ENCODE data around the gene ADCY2. TPM values are rescaled to one million over a fixed set of nuclear protein-coding genes. Genes with fewer than 3 reads are reported as not detected.

The ADCY2 gene
- total RNA-seq, 4 donors from 2014 or later, result 4.8 to 9.1 (median 5.7) TPM

DNA sequence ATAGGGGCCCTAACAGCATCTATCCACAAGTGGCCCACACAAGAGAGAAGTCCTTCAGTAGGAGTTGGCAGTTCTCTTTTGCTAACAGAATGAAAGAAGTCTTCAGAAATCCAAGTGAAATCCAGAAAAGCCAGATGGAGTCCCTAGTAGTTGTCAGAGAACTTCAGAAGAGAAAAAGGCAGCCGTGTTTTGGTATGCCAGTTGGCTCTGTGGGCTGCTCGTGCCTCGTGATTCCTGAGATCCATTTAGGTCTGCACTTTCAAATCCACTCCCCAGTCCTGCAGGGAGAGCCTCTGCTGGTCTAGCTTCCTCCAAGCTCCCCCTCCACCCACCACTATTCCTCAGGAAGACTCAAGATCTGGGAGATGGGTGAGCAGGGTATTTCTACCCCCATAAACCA is 386.0 kb downstream of the ADCY2 start:
- Histone ChIP-seq H3K4me1 (no peaks in the 10 kb centered on the region), H3K27me3 (no peaks in the 10 kb centered on the region), H3K9me3 (no peaks in the 10 kb centered on the region), H3K36me3 (no peaks in the 10 kb centered on the region), H3K4me3 (no peak overlapping the region), H3K27ac (replicated peaks in 1 of 4) (no peak overlapping the region)
- DNase-seq (ENCODE audit: extremely low spot score), result no peak
- intact Hi-C loops (cut with DNase I), result no loop called here
- WGBS, result 38% methylated on average over 3 of the region's 3 CpGs
- TF ChIP-seq, protein P1, sequence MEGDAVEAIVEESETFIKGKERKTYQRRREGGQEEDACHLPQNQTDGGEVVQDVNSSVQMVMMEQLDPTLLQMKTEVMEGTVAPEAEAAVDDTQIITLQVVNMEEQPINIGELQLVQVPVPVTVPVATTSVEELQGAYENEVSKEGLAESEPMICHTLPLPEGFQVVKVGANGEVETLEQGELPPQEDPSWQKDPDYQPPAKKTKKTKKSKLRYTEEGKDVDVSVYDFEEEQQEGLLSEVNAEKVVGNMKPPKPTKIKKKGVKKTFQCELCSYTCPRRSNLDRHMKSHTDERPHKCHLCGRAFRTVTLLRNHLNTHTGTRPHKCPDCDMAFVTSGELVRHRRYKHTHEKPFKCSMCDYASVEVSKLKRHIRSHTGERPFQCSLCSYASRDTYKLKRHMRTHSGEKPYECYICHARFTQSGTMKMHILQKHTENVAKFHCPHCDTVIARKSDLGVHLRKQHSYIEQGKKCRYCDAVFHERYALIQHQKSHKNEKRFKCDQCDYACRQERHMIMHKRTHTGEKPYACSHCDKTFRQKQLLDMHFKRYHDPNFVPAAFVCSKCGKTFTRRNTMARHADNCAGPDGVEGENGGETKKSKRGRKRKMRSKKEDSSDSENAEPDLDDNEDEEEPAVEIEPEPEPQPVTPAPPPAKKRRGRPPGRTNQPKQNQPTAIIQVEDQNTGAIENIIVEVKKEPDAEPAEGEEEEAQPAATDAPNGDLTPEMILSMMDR (IDR thresholded peaks at IDR 0.05), result no peak

DNA sequence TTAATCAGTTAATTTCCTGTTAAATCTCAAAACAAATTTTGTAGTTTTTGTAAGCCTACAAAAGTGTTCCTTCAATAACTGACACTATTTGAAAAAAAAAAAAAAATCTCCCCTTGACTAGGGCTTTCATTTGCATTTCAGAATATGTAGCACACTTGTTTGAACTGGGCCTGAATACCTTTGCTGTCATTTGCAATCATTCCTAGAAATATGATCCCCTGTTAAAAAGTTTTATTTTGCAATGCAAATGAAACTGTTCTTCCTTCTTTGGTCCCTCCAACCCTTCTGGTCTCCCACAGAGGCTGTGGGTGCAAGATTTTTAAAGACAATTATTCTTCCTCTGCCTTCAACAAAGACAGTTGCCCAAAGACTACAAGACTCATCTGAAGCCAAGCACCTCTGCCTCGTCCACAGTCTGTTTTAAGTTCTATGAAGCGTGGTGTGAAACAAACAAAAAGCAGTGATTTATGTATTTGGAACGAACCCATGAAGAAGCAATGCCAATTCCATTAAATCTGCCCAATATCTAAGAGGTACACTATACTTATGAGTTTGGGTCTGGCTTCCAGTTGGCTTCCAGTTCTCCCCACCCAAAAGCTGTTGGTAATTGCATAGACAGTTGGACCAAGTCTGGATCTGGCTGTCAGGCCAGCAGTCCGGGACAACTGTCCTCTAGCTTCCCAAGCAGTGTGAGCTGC is 388.9 kb downstream of the ADCY2 start:
- 55% methylated on average over 4 of the region's 4 CpGs for WGBS
- DNase-seq (ENCODE audit: extremely low spot score), result no peak
- H3K9me3 ChIP-seq, result no peaks in the 10 kb centered on the region
- TF ChIP-seq, protein P1 (IDR thresholded peaks at IDR 0.05), result no peak
- TF ChIP-seq EP300 (IDR thresholded peaks at IDR 0.05), result no peak
- no peak for TF ChIP-seq POLR2A (IDR thresholded peaks at IDR 0.05; ENCODE audit: low read depth)
- no peak for TF ChIP-seq POLR2AphosphoS5 (IDR thresholded peaks at IDR 0.05)
- intact Hi-C loops (cut with DNase I), result no loop called here
- H3K27me3 ChIP-seq, result no peaks in the 10 kb centered on the region
- H3K27ac ChIP-seq (replicated peaks in 1 of 4), result no peak overlapping the region
- no peak overlapping the region for H3K4me3 ChIP-seq
- H3K4me1 ChIP-seq, result no peaks in the 10 kb centered on the region
- no peaks in the 10 kb centered on the region for H3K36me3 ChIP-seq

DNA sequence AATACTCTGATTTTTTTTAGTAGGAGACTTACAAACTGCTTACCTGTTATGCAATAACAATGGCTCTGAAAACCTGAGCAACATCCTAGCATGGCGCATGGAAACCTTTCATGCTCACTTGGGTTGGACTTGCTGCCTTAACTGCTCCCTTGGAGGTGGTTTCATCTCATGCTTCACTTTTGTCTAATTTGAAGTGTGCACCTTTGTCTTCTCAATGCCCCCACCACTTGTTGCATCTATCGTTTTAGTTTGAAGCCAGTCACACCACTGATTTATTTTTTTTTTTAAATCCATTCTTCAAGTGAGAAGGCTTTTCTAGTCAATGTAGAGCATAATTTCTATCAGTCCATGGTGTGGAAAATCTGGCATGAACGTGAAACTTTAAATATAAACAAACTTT is 391.8 kb downstream of the ADCY2 start:
- Histone ChIP-seq H3K9me3 (no peaks in the 10 kb centered on the region), H3K4me3 (no peak overlapping the region), H3K27me3 (no peaks in the 10 kb centered on the region), H3K36me3 (peaks cover 0 to 3% (median 0%) of the 10 kb centered on the region in 4 donors), H3K4me1 (no peaks in the 10 kb centered on the region), H3K27ac (replicated peaks in 1 of 4) (no peak overlapping the region)
- intact Hi-C loops (cut with DNase I), result no loop called here
- TF ChIP-seq POLR2A (IDR thresholded peaks at IDR 0.05; ENCODE audit: low read depth) (no peak), EP300 (IDR thresholded peaks at IDR 0.05) (no peak), POLR2AphosphoS5 (IDR thresholded peaks at IDR 0.05) (no peak)
- TF ChIP-seq, protein P1 (IDR thresholded peaks at IDR 0.05), result no peak
- DNase-seq (ENCODE audit: extremely low spot score), result no peak
- WGBS, result 82% methylated on average over 3 of the region's 3 CpGs

DNA sequence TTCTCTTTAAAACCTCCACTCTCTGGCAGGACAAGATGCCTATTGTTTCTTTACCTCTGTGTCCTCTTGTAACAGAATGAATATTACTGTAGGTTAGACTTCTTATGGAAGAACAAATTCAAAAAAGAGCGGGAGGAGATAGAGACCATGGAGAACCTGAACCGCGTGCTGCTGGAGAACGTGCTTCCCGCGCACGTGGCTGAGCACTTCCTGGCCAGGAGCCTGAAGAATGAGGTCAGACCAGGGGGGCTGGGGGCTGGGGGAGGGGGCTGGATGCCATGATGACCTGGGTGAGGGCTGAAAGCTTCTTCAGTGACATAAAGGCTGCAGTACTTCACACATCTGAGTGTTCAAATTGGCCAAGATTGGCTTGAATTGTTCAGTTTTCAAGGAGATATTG is 393.6 kb downstream of the ADCY2 start:
- intact Hi-C loops (cut with DNase I), result no loop called here
- Histone ChIP-seq H3K9me3 (no peaks in the 10 kb centered on the region), H3K36me3 (peaks cover 0 to 3% (median 0%) of the 10 kb centered on the region in 4 donors), H3K4me3 (no peak overlapping the region), H3K27me3 (no peaks in the 10 kb centered on the region), H3K4me1 (no peaks in the 10 kb centered on the region), H3K27ac (replicated peaks in 1 of 4) (no peak overlapping the region)
- 87% methylated on average over 7 of the region's 7 CpGs for WGBS
- TF ChIP-seq POLR2A (IDR thresholded peaks at IDR 0.05; ENCODE audit: low read depth) (no peak), POLR2AphosphoS5 (IDR thresholded peaks at IDR 0.05) (no peak), EP300 (IDR thresholded peaks at IDR 0.05) (no peak)
- TF ChIP-seq, protein P1 (IDR thresholded peaks at IDR 0.05), result no peak
- no peak for DNase-seq (ENCODE audit: extremely low spot score)

DNA sequence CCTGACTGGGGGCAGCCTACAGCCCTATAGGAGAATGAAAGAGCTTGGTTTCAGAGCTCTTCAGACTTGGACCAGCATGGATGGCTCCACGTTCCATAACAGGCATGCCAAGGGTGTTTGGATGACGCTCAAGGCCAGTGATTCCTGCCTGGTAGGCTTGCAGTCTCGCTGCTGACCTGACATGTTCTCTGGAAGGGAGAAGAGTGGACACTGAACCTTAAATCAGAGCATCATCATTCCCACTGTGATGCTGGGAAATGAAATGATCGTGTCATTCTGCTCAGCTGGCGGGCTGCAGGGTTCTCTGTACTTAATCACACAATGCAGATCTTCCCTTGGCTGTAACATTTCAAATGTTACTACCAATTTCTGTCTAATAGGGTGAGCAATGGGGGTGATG is 398.0 kb downstream of the ADCY2 start:
- Histone ChIP-seq H3K4me3 (no peak overlapping the region), H3K36me3 (peaks cover 0 to 3% (median 0%) of the 10 kb centered on the region in 4 donors), H3K27me3 (no peaks in the 10 kb centered on the region), H3K9me3 (no peaks in the 10 kb centered on the region), H3K27ac (replicated peaks in 1 of 4) (no peak overlapping the region), H3K4me1 (no peaks in the 10 kb centered on the region)
- intact Hi-C loops (cut with DNase I), result no loop called here
- WGBS, result 72% methylated on average over 4 of the region's 5 CpGs
- TF ChIP-seq, protein P1 (IDR thresholded peaks at IDR 0.05), result no peak
- TF ChIP-seq POLR2AphosphoS5 (IDR thresholded peaks at IDR 0.05) (no peak), POLR2A (IDR thresholded peaks at IDR 0.05; ENCODE audit: low read depth) (no peak), EP300 (IDR thresholded peaks at IDR 0.05) (no peak)
- DNase-seq (ENCODE audit: extremely low spot score), result no peak
